HEK293 (cell line): ENCODE measurements around the gene CELSR1.

Experiments
- CTCF ChIA-PET: fragments of 350-600 bp; formaldehyde crosslinking; extraction: SDS; loops from one replicate; lab custom pipeline; 2021; ENCODE audit warnings: antibody characterized with exemption; lab: Yijun Ruan, JAX
- POLR2A ChIA-PET: fragments of 300-600 bp; formaldehyde crosslinking; extraction: SDS; loops from one replicate; lab custom pipeline; 2020; ENCODE audit warnings: antibody characterized with exemption, inconsistent platforms; lab: Yijun Ruan, JAX
- H3K27ac ChIP-seq: fragments of 200-500 bp; sonication (Bioruptor generic); 2 replicates; pipeline ENCODE4 v1.5.1; 2014; ENCODE audit warnings: low read depth, low read length, control low read depth, inconsistent platforms; ENCODE audit errors: extremely low read depth
- H3K36me3 ChIP-seq, 2 experiments: fragments of 200-500 bp in 1 of 2; sonication (Bioruptor generic) in 1 of 2; 1 replicate in 1 of 2; 2 replicates in 1 of 2; pipeline ENCODE4 v1.5.1; 2014 to 2017; ENCODE audit warnings: inconsistent platforms in 2 of 2, low read length in 2 of 2; ENCODE audit not compliant: control insufficient read depth in 2 of 2, insufficient read depth in 1 of 2
- H3K4me1 ChIP-seq: fragments of 200-500 bp; sonication (Bioruptor generic); 2 replicates; pipeline ENCODE4 v1.5.1; 2014; ENCODE audit warnings: mild to moderate bottlenecking, low read length, inconsistent platforms; ENCODE audit not compliant: control insufficient read depth, insufficient read depth
- H3K4me3 ChIP-seq: 2 replicates; pipeline ENCODE4 v1.5.1; 2011; ENCODE audit warnings: low read depth, mild to moderate bottlenecking, control low read depth, low read length, moderate library complexity
- H3K9me3 ChIP-seq: fragments of 200-500 bp; sonication (Bioruptor generic); 2 replicates; pipeline ENCODE4 v1.5.1; 2014; ENCODE audit warnings: low read depth, low read length, inconsistent platforms; ENCODE audit not compliant: control insufficient read depth, insufficient read depth
- GLI2 ChIP-seq: fragments of 450-650 bp; formaldehyde crosslinking; IDR thresholded peaks from 2 replicates; pipeline ENCODE4; 2017; ENCODE audit warnings: missing biosample characterization, missing genetic modification characterization, low read depth, borderline replicate concordance
- GLIS1 ChIP-seq: fragments of 450-650 bp; formaldehyde crosslinking; IDR thresholded peaks from 2 replicates; pipeline ENCODE4 v1.5.1; 2016; ENCODE audit warnings: missing biosample characterization, missing genetic modification characterization
- PRDM2 ChIP-seq: fragments of 450-650 bp; formaldehyde crosslinking; IDR thresholded peaks from 2 replicates; pipeline ENCODE4 v1.5.1; 2016; ENCODE audit warnings: missing biosample characterization, missing genetic modification characterization, borderline replicate concordance
- RBAK ChIP-seq: fragments of 450-650 bp; formaldehyde crosslinking; IDR thresholded peaks from 2 replicates; pipeline ENCODE4 v1.5.1; 2016; ENCODE audit warnings: missing biosample characterization, missing genetic modification characterization
- SCRT1 ChIP-seq: fragments of 450-650 bp; formaldehyde crosslinking; IDR thresholded peaks from 2 replicates; pipeline ENCODE4 v1.5.1; 2016; ENCODE audit warnings: missing biosample characterization, missing genetic modification characterization, borderline replicate concordance
- SETDB1 ChIP-seq: IDR thresholded peaks from one replicate; pipeline ENCODE4 v1.6.1; 2017; ENCODE audit warnings: mild to moderate bottlenecking, low read length, moderate library complexity, mixed read lengths; ENCODE audit not compliant: insufficient read length
- SP2 ChIP-seq: fragments of 450-650 bp; formaldehyde crosslinking; IDR thresholded peaks from 2 replicates; pipeline ENCODE4 v1.5.1; 2016; ENCODE audit warnings: missing biosample characterization, missing genetic modification characterization
- SP7 ChIP-seq: fragments of 450-650 bp; formaldehyde crosslinking; IDR thresholded peaks from 2 replicates; pipeline ENCODE4 v1.5.1; 2016; ENCODE audit warnings: missing biosample characterization, missing genetic modification characterization
- ZBTB6 ChIP-seq: fragments of 450-650 bp; formaldehyde crosslinking; IDR thresholded peaks from 2 replicates; pipeline ENCODE4 v1.5.1; 2017; ENCODE audit warnings: missing biosample characterization, missing genetic modification characterization
- ZNF121 ChIP-seq: fragments of 450-650 bp; formaldehyde crosslinking; IDR thresholded peaks from 2 replicates; pipeline ENCODE4 v1.5.1; 2016; ENCODE audit warnings: missing biosample characterization, missing genetic modification characterization
- ZNF175 ChIP-seq: fragments of 450-650 bp; formaldehyde crosslinking; IDR thresholded peaks from 2 replicates; pipeline ENCODE4 v1.5.1; 2016; ENCODE audit warnings: missing biosample characterization, missing genetic modification characterization
- ZNF2 ChIP-seq: fragments of 450-650 bp; formaldehyde crosslinking; IDR thresholded peaks from 2 replicates; pipeline ENCODE4 v1.5.1; 2016; ENCODE audit warnings: missing biosample characterization, missing genetic modification characterization
- ZNF292 ChIP-seq: fragments of 450-650 bp; formaldehyde crosslinking; IDR thresholded peaks from 2 replicates; pipeline ENCODE4 v1.5.1; 2016; ENCODE audit warnings: low read depth, missing biosample characterization, missing genetic modification characterization, borderline replicate concordance
- ZNF341 ChIP-seq: fragments of 450-650 bp; formaldehyde crosslinking; IDR thresholded peaks from 2 replicates; pipeline ENCODE4; 2016; ENCODE audit warnings: low read depth, missing biosample characterization, missing genetic modification characterization
- ZNF521 ChIP-seq: fragments of 450-650 bp; formaldehyde crosslinking; IDR thresholded peaks from 2 replicates; pipeline ENCODE4 v1.5.1; 2017; ENCODE audit warnings: missing biosample characterization, mild to moderate bottlenecking, missing genetic modification characterization
- ZNF555 ChIP-seq: fragments of 450-650 bp; formaldehyde crosslinking; conservative IDR thresholded peaks from 2 replicates; pipeline ENCODE4 v1.5.1; 2017; ENCODE audit warnings: missing biosample characterization, mild to moderate bottlenecking, missing genetic modification characterization, inconsistent platforms
- ZNF558 ChIP-seq: fragments of 450-650 bp; formaldehyde crosslinking; IDR thresholded peaks from 2 replicates; pipeline ENCODE4 v1.5.1; 2016; ENCODE audit warnings: missing biosample characterization, missing genetic modification characterization
- ZNF560 ChIP-seq: fragments of 450-650 bp; formaldehyde crosslinking; IDR thresholded peaks from 2 replicates; pipeline ENCODE4 v1.5.1; 2017; ENCODE audit warnings: missing biosample characterization, missing genetic modification characterization, borderline replicate concordance
- ZNF621 ChIP-seq: fragments of 450-650 bp; formaldehyde crosslinking; IDR thresholded peaks from 2 replicates; pipeline ENCODE4 v1.5.1; 2017; ENCODE audit warnings: missing biosample characterization, missing genetic modification characterization
- ZNF626 ChIP-seq: fragments of 450-650 bp; sonication (Bioruptor Pico); formaldehyde crosslinking; IDR thresholded peaks from 2 replicates; pipeline ENCODE4 v1.5.1; 2018; ENCODE audit warnings: missing biosample characterization, missing genetic modification characterization, inconsistent platforms
- ZNF660 ChIP-seq: fragments of 450-650 bp; IDR thresholded peaks from 2 replicates; pipeline ENCODE4 v1.5.1; 2018; ENCODE audit warnings: missing biosample characterization, mild to moderate bottlenecking, missing genetic modification characterization
- ZNF664 ChIP-seq: fragments of 450-650 bp; formaldehyde crosslinking; IDR thresholded peaks from 2 replicates; pipeline ENCODE4 v1.5.1; 2016; ENCODE audit warnings: missing biosample characterization, missing genetic modification characterization
- ZNF777 ChIP-seq: fragments of 450-650 bp; formaldehyde crosslinking; IDR thresholded peaks from 2 replicates; pipeline ENCODE4 v1.5.1; 2017; ENCODE audit warnings: missing biosample characterization, missing genetic modification characterization, borderline replicate concordance
- TF ChIP-seq, protein P1 (sequence below): fragments of 450-650 bp; formaldehyde crosslinking; IDR thresholded peaks from 2 replicates; pipeline ENCODE4 v1.5.1; 2016; ENCODE audit warnings: missing biosample characterization, missing genetic modification characterization
- TF ChIP-seq, protein P2 (sequence below): fragments of 450-650 bp; formaldehyde crosslinking; IDR thresholded peaks from 2 replicates; pipeline ENCODE4 v1.5.1; 2016; ENCODE audit warnings: missing biosample characterization, missing genetic modification characterization

CELSR1 gene

DNA sequence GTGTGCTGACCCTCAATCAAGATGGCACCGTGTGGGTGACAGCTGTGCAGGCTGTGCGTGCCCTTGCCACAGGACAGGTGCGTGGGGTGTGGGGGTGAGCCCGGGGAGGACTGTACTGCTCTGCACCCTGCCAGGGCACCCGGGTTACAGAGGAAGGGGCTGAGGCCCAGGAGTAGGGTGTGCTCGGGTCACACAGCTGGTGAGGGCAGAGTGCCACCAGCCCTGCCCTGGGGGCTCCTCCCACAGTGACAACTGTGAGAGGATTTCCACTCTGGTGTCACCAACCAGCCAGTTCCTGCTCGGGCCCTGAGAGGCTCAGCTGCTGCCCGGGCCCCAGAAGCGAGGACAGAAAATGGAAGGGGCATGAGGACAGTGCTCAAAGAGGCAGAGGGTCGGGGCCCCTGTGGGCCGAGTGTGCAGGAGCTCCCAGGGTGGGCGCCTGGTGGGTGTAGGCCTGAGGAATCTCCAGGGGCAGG, 181.4 kb downstream of the CELSR1 start (continued):
- TF ChIP-seq PRDM2 (no peak), ZNF341 (tag by site-specific recombination) (no peak), SETDB1 (no peak), ZNF558 (tag by site-specific recombination) (no peak), ZNF664 (tag by site-specific recombination) (no peak), ZNF521 (tag by site-specific recombination) (no peak)
- TF ChIP-seq, protein P1, sequence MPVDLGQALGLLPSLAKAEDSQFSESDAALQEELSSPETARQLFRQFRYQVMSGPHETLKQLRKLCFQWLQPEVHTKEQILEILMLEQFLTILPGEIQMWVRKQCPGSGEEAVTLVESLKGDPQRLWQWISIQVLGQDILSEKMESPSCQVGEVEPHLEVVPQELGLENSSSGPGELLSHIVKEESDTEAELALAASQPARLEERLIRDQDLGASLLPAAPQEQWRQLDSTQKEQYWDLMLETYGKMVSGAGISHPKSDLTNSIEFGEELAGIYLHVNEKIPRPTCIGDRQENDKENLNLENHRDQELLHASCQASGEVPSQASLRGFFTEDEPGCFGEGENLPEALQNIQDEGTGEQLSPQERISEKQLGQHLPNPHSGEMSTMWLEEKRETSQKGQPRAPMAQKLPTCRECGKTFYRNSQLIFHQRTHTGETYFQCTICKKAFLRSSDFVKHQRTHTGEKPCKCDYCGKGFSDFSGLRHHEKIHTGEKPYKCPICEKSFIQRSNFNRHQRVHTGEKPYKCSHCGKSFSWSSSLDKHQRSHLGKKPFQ (tag by site-specific recombination), result no peak
- TF ChIP-seq, all 188 proteins: peak for 0

GRCh38 chr22:46355369-46355995, 181.9 kb downstream of the CELSR1 start:
- H3K36me3 ChIP-seq, result peaks cover 0 to 99% of the 10 kb centered on the region in 2 experiments; a peak in 2 of 3 replicates
- no peak overlapping the region for H3K27ac ChIP-seq
- TF ChIP-seq SP2 (no peak), ZNF560 (no peak), GLI2 (tag by site-specific recombination) (no peak), ZBTB6 (0 out of 2 replicates have a peak, but pooled peaks have one; percentile 39), RBAK (tag by site-specific recombination) (no peak), SP7 (tag by site-specific recombination) (no peak), GLIS1 (peak; percentile 21; the same call in 1 of the 2 replicates), ZNF175 (tag by site-specific recombination) (no peak), ZNF2 (tag by site-specific recombination) (0 out of 2 replicates have a peak, but pooled peaks have one; percentile 39), ZNF621 (no peak), ZNF777 (tag by site-specific recombination) (no peak), ZNF558 (tag by site-specific recombination) (no peak), ZNF555 (tag by site-specific recombination) (no peak), ZNF664 (tag by site-specific recombination) (no peak), SCRT1 (tag by site-specific recombination) (no peak), ZNF626 (tag by site-specific recombination) (no peak), ZNF121 (peak; percentile 68; the same call in 1 of the 2 replicates), ZNF292 (tag by site-specific recombination) (no peak), ZNF660 (tag by site-specific recombination) (no peak)
- TF ChIP-seq, protein P2, sequence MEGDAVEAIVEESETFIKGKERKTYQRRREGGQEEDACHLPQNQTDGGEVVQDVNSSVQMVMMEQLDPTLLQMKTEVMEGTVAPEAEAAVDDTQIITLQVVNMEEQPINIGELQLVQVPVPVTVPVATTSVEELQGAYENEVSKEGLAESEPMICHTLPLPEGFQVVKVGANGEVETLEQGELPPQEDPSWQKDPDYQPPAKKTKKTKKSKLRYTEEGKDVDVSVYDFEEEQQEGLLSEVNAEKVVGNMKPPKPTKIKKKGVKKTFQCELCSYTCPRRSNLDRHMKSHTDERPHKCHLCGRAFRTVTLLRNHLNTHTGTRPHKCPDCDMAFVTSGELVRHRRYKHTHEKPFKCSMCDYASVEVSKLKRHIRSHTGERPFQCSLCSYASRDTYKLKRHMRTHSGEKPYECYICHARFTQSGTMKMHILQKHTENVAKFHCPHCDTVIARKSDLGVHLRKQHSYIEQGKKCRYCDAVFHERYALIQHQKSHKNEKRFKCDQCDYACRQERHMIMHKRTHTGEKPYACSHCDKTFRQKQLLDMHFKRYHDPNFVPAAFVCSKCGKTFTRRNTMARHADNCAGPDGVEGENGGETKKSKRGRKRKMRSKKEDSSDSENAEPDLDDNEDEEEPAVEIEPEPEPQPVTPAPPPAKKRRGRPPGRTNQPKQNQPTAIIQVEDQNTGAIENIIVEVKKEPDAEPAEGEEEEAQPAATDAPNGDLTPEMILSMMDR (tag by site-specific recombination), result peak; percentile 82

More at GRCh38 chr22:46355369-46355995, 181.9 kb downstream of the CELSR1 start:
- no peak overlapping the region for H3K4me3 ChIP-seq
- ChIA-PET CTCF (interaction anchor here (0.7 to 3.2 kb wide), 8 partner anchors 12 to 298 kb away, joined by 3 to 36 read pairs (median 4); no protein-coding TSS in a partner anchor), POLR2A (no interaction called here)
- H3K4me1 ChIP-seq, result peaks cover 6% of the 10 kb centered on the region; the same call in 1 of the 2 replicates
- H3K9me3 ChIP-seq, result no peaks in the 10 kb centered on the region
